Left lung (tissue), 8 donors: ENCODE data around the gene ZBTB47. TPM values are rescaled to one million over a fixed set of nuclear protein-coding genes. Genes with fewer than 3 reads are reported as not detected.

ENCODE experiments used
- polyA plus RNA-seq, 6 donors: library from polyadenylated mRNA; unstranded; fragments of 120-200 nt; gene quantifications; one replicate each; pipeline ENCODE4 v1.2.1, GENCODE V29; 2013; ENCODE audit not compliant: insufficient read length in 6 of 6
- total RNA-seq, 2 donors: library from RNA; stranded (reverse); fragmentation: NEBNext Ultra II Directional; extraction: Animal tissue kit (Norgen Biotek cat#: 25700); gene quantifications; one replicate each; pipeline ENCODE4 v1.2.1, GENCODE V29; 2021
- donor health status: DM: no; HTN: yes; CAD: no.
- donor health status: DM: no; HTN: no; CAD: no.

The ZBTB47 gene
- total and polyA plus RNA-seq, 8 donors, result 10.4 to 34.9 (median 15.1) TPM

Other genes starting within 250 kb of the ZBTB47 start
- not detected for gene LYZL4, start 243.1 kb upstream of the ZBTB47 start, total RNA-seq
- not detected for gene LYZL4, start 243.1 kb upstream of the ZBTB47 start, polyA plus RNA-seq
- 10 to 100 TPM; 60.7 to 82.5 TPM for gene VIPR1, start 151.1 kb upstream of the ZBTB47 start, total RNA-seq
- gene VIPR1, start 151.1 kb upstream of the ZBTB47 start, polyA plus RNA-seq, result 10 to 100 TPM in 2 of 6 donors, 1 to 10 TPM in 4; 7.8 to 18.8 (median 9.4) TPM
- 10 to 100 TPM; 48.9 to 55.2 TPM for gene SEC22C, start 71.7 kb upstream of the ZBTB47 start, total RNA-seq
- 10 to 100 TPM; 40.9 to 50.6 (median 43.9) TPM for gene SEC22C, start 71.7 kb upstream of the ZBTB47 start, polyA plus RNA-seq
- 10 to 100 TPM; 20.3 to 24.2 TPM for gene SS18L2, start 62.8 kb upstream of the ZBTB47 start, total RNA-seq
- gene SS18L2, start 62.8 kb upstream of the ZBTB47 start, polyA plus RNA-seq, result 10 to 100 TPM; 23.9 to 28.0 (median 27.1) TPM
- 10 to 100 TPM; 53.7 to 66.2 TPM for gene NKTR, start 53.0 kb upstream of the ZBTB47 start, total RNA-seq
- gene NKTR, start 53.0 kb upstream of the ZBTB47 start, polyA plus RNA-seq, result 100 to 1,000 TPM; 174 to 254 (median 214) TPM
- gene KLHL40, start 31.8 kb downstream of the ZBTB47 start, total RNA-seq, result not detected
- not detected for gene KLHL40, start 31.8 kb downstream of the ZBTB47 start, polyA plus RNA-seq
- 1 to 10 TPM in 1 of 2 donors, under 1 TPM in 1; 0.29 to 1.0 TPM for gene HHATL, start 49.1 kb downstream of the ZBTB47 start, total RNA-seq
- gene HHATL, start 49.1 kb downstream of the ZBTB47 start, polyA plus RNA-seq, result 1 to 10 TPM in 3 of 6 donors, under 1 TPM in 2, not detected in 1; 0.36 to 1.3 (median 1.0) TPM
- gene CCDC13, start 119.6 kb downstream of the ZBTB47 start, total RNA-seq, result 1 to 10 TPM in 1 of 2 donors, under 1 TPM in 1; 0.90 to 2.9 TPM
- 1 to 10 TPM in 5 of 6 donors, under 1 TPM in 1; 0.95 to 3.5 (median 2.0) TPM for gene CCDC13, start 119.6 kb downstream of the ZBTB47 start, polyA plus RNA-seq
- gene HIGD1A, start 150.8 kb downstream of the ZBTB47 start, total RNA-seq, result 10 to 100 TPM; 81.3 to 95.2 TPM
- 10 to 100 TPM; 77.7 to 99.1 (median 92.5) TPM for gene HIGD1A, start 150.8 kb downstream of the ZBTB47 start, polyA plus RNA-seq
- 1 to 10 TPM; 2.5 to 7.9 TPM for gene ACKR2, start 155.7 kb downstream of the ZBTB47 start, total RNA-seq
- 1 to 10 TPM in 5 of 6 donors, under 1 TPM in 1; 0.77 to 3.1 (median 1.7) TPM for gene ACKR2, start 155.7 kb downstream of the ZBTB47 start, polyA plus RNA-seq
- gene CYP8B1, start 222.2 kb downstream of the ZBTB47 start, total RNA-seq, result not detected
- gene CYP8B1, start 222.2 kb downstream of the ZBTB47 start, polyA plus RNA-seq, result under 1 TPM; 0.14 to 0.46 (median 0.24) TPM